ENCODE results near the gene RAB11FIP3.
"Not testable (repeated sequence)": the region's sequence is repeated elsewhere in the genome, so short reads cannot be mapped to it uniquely, and the experiment has no call there.

RAB11FIP3 gene

GRCh38 chr16:470418-470817, 45.0 kb downstream of the RAB11FIP3 start:
- no peak for DNase-seq

DNA sequence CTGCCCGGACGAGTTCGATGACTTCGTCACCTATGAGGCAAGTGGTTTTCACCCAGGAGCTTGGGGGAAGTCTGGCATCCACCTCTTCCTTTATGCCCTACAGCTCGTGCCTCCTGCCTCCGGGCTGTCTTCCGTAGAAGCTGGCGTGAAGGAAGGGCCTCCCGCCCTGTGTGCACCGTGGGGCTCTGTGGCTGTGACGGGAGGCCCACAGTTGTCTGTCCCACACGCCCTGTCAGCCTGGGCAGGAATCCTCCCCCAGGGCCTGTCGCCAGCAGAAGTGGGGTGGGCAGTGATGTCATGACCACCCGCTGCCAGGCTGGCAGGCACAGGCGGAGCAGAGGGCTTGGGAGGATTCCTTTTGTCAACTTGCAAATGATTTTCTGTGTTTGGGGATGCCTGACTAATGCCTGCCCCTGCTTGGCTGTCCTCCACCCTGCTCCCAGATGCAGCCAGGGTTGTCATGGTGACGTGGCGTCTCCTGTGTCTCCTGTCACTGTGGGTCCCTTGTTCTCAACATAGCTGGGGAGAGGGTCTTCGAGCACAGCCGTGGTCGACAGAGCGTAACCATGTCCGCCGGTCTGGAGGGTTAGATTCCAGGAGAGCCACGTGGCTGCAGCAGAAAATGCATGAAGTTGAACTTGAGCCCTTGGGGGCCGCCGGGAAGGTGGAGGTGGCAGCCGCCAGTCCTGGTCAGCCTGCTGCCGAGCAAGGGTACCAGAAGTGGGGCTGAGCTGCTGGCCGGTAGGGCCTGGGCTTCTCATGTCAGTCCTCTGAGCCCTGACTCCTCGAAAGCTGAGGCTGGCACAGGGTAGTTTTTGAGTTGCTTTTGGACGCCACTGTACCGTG, 46.1 kb downstream of the RAB11FIP3 start:
- no peak for DNase-seq

GRCh38 chr16:472199-472504, 46.7 kb downstream of the RAB11FIP3 start:
- no peak for DNase-seq

DNA sequence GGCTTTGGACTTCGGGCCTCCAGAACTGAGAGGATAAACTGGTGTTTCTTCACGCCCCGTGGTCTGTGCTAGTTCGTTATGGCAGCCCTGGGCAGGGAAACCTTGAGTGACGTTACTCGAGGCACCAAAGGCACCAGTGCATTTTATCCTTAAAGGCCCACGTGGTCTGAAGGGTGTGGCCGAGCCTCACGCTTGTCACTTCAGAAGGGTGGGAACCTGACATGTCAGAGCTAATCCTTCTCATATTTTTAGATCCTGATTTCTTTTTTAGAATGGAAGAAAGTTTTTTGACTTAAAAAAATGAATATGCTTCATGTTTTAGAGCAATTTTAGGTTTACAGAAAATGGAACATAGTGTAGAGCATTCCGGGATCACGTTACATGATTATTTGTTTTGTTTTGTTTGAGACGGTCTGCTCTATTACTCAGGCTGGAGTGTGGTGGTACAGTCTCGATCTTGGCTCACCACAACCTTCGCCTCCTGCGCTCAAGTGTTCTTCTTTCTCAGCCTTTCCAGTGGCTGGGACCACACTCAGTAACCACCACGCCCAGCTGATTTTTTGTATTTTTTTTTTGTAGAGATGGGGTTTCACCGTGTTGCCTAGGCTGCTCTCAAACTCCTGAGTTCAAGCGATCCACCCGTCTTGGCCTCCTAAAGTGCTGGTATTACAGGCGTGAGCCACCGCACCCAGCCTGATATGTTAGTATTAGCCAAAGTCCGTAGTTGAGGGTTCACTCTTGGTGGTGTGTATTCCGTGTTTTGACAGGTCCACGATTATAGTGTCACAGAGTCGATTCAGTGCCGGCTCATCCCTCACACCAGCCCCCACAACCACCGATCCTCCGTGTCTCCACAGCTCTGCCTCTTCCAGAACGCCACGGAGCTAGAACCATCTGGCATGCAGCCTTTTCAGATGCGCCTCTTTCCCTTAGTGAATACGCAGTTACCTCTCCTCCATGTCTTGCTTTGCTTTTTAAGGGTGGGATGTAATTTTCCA, 47.9 kb downstream of the RAB11FIP3 start:
- no peak for DNase-seq

GRCh38 chr16:474420-475122, 49.1 kb downstream of the RAB11FIP3 start:
- no peak for DNase-seq

DNA sequence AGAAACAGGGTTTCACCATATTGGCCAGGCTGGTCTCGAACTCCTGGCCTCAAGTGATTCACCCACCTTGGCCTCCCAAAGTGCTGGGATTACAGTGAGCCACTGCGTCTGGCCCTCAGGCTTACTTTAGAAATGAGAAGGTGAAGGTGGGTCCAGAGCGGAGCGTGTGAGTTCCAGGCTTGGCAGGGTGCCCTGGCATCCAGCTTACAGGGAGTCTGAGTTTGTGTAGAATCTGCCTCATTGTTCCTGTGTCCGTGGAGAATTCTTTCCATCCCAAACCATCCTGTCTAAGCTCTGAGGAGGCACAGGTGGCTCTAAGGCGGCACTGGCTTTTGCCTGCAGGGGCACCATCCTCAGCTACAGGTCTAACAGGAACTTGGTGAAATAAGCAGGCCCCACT, 50.6 kb downstream of the RAB11FIP3 start:
- DNase-seq: no peak

DNA sequence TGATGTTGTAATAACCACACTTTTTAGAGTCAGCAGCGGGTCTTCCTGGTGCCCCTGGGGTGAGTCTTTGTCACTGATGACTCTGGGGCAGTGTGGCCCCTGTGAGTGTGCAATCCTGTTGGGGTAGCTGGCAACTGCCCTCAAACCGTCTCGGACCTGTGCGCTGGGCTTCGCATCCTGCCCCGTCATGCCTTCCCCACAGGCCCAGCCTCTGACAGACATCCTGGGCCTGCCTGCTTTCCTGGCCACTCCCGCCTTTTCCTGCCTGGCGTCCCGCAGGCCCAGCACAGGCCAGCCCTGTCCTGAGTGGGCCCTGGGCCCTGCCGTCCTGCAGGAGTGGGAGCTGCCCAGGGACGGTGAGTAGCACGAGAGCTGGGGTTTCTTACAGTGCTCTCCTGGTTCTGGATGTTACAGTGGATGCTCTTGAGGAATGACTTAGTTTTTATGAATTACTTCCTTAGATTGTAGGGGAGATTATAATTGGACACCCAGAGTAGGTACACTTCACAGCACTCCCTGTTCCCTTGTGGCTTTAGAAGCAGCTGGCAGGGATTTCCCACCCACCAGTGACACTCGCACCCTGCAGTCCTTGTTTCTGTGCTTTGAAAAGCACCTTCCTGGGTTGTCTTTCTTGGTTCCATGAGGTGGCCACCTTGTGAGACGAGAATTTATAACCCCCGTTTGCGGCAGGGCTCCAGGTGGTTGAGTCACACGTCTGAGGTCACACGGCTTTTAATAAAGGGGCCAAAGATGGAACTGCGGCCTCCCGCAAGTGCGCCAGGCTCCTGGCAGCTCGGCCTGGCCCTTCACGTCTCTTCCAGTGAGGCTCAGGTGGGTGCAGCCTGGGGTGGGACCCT, 52.1 kb downstream of the RAB11FIP3 start:
- DNase-seq: no peak

DNA sequence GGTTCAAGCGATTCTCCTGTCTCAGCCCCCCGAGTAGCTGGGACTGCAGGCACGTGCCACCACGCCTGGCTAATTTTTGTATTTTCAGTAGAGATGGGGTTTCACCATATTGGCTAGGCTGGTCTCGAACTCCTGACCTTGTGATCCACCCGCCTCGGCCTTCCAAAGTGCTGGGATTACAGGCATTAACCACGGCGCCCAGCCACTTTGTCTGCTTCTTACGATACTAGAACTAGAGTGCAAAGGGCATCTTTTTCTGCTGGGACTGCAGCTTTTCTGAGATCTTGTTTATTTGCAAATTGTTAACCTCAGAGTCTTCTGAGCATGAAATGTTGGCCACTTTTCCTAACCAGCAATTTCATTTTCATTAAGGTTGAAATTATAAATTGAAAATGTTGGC, 52.8 kb downstream of the RAB11FIP3 start:
- DNase-seq: not testable (repeated sequence)

- DNase-seq: no peak
Measured at GRCh38 chr16:482468-483185, 57.2 kb downstream of the RAB11FIP3 start.

- DNase-seq: no peak
Measured at GRCh38 chr16:483341-484075, 58.1 kb downstream of the RAB11FIP3 start.

GRCh38 chr16:489606-490005, 64.2 kb downstream of the RAB11FIP3 start:
- no peak for DNase-seq

DNA sequence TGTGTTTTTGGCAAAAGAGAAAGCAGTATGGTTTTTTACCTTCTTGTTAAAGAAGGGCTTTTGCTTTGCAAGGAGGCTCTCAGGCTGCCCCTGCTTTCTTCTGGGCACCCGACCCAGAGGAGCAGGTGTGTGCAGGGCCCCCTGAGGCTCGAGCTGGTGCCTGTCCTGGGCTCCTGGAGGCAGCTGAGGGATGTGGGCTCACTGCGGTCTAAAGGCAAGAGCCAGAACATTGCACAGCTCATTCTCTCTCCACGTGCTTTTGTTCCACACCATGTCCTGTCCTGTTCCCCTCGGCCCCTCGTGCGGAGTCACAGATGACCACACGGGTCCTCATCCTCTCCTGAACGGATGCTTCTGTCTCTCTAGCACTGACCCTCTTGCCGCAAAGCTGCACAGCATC, 65.3 kb downstream of the RAB11FIP3 start:
- DNase-seq: no peak

DNA sequence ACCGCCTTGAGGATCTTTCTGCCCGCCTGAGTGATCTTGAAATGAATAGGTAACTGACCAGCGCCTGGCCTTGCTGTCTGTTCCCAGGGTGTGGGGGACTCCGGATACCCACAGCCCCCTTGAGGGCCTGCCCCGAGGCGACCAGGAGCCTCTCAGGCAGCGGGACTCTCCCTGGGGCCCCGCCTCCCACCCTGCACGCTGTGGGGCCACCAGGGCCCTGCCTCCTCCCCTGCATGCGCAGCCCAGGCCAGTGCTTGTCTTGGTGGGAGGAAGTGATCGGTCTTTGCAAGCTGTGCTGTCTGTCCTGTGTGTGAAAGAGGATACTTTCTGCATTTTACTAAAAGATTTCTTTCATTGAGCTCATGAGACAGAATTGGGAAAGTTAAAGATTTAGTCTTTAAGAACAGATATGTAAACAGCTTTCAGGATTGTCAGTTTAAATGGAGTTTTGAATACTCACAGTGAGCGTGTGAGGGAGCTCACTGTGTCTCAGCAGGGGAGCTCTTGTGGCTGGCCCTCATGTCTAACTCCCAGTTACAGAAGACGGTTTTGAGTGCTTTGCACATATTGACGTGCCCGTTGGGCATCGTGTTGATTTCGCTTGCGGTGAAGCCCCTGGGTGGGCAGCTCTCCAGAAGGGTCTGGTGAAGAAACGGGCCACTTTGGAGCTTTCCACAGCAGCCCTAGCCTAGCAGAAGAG, 65.9 kb downstream of the RAB11FIP3 start:
- no peak for DNase-seq

DNA sequence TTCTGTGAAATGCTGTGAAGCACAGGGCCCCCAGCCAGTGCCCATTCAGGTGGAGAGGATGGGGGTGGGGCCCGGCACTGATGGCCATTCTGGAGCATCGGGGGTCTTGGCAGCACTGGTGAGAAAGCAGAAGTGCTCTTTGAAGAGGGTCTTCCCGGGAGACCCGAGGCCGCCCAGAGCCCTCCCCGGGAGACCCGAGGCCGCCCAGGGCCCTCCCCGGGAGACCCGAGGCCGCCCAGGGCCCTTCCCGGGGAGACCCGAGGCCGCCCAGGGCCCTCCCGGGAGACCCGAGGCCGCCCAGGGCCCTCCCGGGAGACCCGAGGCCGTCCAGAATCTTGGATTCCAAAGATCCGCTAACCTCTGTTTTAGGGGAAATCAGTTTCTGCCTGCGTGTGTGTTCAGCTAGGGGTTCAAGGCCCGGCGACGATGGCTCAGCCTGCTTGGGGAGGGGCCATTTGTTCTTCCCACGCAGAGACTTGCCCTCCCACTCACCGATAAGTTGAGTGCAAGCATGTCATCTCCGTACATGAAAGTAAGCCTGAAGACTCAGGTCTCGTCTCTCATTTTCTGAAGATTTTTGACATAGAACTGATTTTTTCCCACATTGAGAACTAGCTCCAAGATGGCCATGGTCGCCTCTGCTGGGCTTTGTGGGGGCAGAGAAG, 66.9 kb downstream of the RAB11FIP3 start:
- no peak for DNase-seq

DNA sequence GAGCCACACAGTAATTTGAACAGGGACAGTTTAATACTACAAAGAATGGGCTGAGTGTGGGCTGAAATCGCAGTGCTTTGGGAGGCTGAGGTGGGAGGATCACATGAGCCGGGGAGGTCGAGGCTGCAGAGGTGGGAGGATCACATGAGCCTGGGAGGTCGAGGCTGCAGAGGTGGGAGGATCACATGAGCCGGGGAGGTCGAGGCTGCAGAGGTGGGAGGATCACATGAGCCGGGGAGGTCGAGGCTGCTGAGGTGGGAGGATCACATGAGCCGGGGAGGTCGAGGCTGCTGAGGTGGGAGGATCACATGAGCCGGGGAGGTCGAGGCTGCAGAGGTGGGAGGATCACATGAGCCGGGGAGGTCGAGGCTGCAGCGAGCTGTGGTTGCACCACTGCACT, 69.2 kb downstream of the RAB11FIP3 start:
- not testable (repeated sequence) for DNase-seq

DNA sequence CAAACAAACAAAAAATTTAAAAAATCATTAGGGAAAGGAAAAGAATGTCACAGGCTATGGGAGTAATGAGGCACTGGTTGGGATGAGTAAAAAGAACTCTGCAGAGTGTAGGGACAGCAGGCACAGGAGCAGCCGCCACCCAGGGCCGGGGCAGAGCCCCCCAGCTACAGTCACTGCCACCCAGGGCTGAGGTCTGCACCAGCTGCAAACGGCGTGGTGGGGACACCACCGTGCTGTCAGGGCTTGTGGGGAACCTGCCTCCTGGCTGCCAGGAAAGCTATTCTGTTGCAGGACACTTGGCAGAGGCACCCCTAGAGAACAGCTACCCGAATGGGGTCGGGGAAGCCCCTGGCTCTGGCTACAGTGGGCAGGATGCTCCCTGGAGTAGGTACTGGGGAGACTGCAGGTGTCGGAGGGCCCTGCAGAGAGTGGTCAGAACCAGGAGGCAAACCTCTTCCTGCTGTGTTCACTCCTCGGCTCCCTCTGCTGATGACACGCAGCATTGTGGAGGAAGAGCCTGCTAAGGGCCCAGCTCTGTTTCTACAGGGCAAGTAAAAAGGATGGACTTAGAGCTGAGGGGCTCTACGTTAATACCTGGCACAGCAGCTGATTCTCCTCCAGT, 69.8 kb downstream of the RAB11FIP3 start:
- DNase-seq: no peak

DNA sequence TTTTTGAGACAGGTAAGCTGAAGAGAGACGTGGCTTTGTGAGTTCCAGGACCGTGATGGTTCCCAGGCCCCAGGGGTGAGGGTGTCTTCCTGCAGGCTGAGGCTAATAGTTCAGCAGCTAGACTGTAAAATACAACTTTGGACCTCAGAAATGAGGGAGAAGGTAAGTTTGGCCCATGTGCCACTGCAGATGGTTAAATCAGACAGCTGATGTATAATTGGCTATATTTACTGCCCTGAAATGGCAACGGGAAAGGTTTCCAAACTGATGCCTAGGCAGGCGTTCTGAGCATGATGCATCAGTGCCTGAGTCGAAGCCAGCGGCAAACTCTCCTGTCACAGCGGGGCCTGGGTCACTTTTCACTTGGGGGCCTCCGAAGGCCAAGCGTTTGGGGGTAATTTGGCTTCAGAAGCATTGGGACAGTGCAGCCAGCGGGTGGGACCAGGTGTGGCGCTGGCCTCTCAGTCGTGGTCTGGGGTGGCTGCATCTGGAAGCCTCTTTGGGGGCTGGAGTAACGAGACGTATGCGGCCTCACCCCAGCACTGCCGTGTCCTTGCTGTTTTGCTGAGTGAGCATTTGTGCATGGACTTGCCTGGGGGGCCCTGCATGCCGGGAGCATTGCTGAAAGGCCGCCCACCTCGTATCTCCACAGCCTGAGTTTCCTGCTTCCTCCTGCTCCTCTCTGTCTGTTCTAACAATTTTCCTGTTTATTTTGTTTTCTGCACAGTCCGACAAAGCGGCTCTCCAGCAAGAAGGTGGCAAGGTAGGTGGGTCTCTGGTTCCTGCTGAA, 70.8 kb downstream of the RAB11FIP3 start:
- no peak for DNase-seq

DNA sequence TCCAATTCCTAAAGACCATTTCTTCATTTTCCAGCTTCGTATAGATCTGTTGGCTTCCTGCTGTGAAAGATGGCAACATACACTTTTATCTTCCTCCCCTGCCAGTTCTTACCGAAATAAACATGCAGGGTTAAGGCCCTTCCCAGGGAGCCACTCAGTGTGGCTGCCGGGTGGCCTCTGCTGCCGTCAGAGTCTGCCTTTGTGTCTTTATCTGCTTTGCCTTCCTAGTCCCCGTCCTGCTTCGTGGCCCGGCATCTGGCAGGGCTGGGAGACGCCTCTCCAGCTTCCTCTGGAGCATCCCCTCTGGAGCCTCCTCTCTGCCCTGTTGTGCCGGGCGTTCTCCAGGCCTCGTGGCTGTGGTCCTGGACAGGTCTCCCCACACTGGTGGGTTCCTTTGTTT, 71.8 kb downstream of the RAB11FIP3 start:
- no peak for DNase-seq
